HL-60 (cell line): ENCODE data around the gene CIB4.

Experiments
- DNase-seq, 2 experiments: peaks; one replicate each; pipeline ENCODE4 v3.0.0-alpha.2; 2010 to 2020; ENCODE audit warnings: low read depth in 1 of 2, low spot score in 1 of 2
- H3K27ac ChIP-seq: fragments of 250-450 bp; sonication (Bioruptor Pico); replicated peaks from 2 replicates; pipeline ENCODE4 v1.5.1; 2020; ENCODE audit warnings: mild to moderate bottlenecking, moderate library complexity
- H3K27me3 ChIP-seq: fragments of 250-450 bp; sonication (Bioruptor Pico); 2 replicates; pipeline ENCODE4 v1.5.1; 2021; ENCODE audit warnings: mild to moderate bottlenecking, moderate library complexity; ENCODE audit not compliant: insufficient read depth, poor library complexity, severe bottlenecking
- H3K4me3 ChIP-seq: replicated peaks from 2 replicates; pipeline ENCODE4 v1.5.1; 2011; ENCODE audit warnings: mild to moderate bottlenecking, control low read depth, low read length; ENCODE audit not compliant: insufficient read depth
- CTCF ChIP-seq: IDR thresholded peaks from one replicate; pipeline ENCODE4 v1.5.1; 2011; ENCODE audit warnings: low read length, control low read depth, inconsistent platforms; ENCODE audit not compliant: insufficient read depth
- GABPA ChIP-seq: IDR thresholded peaks from 2 replicates; pipeline ENCODE4 v1.6.1; 2012; ENCODE audit warnings: low read depth
- POLR2AphosphoS5 ChIP-seq: IDR thresholded peaks from 2 replicates; pipeline ENCODE4 v1.6.1; 2012; ENCODE audit warnings: low read depth
- SPI1 ChIP-seq: IDR thresholded peaks from 2 replicates; pipeline ENCODE4 v1.6.1; 2012; ENCODE audit warnings: low read depth, mild to moderate bottlenecking, borderline replicate concordance
- TF ChIP-seq, protein P1 (sequence below): IDR thresholded peaks from 2 replicates; pipeline ENCODE4 v1.6.1; 2012; ENCODE audit warnings: low read depth; ENCODE audit not compliant: insufficient replicate concordance

The CIB4 gene

DNA sequence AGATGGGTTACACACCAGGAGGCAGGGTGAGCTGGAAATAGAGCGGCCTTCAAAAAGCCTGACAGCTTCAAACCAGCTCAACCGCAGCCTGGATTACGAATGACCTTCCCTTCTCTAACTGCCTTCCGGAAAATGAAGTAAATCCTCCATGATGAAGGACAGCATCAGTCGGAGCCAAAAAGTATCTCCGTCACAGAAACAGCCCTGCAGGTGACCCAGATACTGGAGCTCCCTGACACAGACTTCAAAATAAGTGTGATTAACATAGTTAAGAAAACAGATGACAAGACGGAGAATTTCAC is 10.3 kb upstream of the CIB4 start:
- Histone ChIP-seq H3K27me3 (peaks cover 9% of the 10 kb centered on the region), H3K4me3 (no peak overlapping the region), H3K27ac (no peak overlapping the region)
- TF ChIP-seq GABPA (no peak), SPI1 (no peak), POLR2AphosphoS5 (no peak), CTCF (no peak)
- TF ChIP-seq, protein P1, sequence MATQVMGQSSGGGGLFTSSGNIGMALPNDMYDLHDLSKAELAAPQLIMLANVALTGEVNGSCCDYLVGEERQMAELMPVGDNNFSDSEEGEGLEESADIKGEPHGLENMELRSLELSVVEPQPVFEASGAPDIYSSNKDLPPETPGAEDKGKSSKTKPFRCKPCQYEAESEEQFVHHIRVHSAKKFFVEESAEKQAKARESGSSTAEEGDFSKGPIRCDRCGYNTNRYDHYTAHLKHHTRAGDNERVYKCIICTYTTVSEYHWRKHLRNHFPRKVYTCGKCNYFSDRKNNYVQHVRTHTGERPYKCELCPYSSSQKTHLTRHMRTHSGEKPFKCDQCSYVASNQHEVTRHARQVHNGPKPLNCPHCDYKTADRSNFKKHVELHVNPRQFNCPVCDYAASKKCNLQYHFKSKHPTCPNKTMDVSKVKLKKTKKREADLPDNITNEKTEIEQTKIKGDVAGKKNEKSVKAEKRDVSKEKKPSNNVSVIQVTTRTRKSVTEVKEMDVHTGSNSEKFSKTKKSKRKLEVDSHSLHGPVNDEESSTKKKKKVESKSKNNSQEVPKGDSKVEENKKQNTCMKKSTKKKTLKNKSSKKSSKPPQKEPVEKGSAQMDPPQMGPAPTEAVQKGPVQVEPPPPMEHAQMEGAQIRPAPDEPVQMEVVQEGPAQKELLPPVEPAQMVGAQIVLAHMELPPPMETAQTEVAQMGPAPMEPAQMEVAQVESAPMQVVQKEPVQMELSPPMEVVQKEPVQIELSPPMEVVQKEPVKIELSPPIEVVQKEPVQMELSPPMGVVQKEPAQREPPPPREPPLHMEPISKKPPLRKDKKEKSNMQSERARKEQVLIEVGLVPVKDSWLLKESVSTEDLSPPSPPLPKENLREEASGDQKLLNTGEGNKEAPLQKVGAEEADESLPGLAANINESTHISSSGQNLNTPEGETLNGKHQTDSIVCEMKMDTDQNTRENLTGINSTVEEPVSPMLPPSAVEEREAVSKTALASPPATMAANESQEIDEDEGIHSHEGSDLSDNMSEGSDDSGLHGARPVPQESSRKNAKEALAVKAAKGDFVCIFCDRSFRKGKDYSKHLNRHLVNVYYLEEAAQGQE = no peak
- no peak for DNase-seq

DNA sequence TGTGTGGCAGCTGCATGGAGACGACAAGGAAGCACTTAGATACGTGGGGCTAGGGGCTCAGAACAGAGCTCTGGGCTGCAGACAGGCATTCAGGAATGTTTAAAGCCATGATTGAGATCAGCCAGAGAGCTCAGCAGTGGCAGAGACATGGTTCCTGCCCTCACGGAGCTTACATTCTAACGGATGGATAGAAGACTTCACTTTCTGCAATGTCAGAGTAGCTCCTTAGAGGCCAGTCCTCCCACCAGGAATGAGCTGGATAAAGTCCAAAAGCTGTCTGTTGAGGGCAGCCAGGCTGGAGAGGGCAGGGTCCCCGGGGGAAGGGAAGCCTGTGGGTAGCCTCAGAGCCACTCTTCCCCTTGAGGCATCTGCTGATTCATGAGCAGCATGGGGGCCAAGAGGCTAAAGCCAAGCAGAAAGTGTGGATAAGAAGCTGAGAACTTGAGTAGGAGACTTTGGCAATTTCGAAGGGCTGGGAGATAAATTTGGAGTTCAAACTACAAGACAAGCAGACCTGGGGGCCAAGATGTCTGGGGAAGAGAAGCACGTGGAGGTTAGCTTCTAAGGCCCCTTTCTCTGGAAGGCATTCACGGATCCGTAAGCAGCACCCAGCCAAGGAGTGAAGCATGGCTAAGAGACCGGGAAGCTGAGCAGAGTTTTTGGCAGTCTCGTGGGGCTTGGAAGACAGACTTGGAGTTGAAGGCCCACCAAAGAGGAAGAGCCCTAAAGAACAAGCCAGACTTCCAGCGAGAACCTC is 9.7 kb upstream of the CIB4 start:
- TF ChIP-seq, protein P1 = no peak
- TF ChIP-seq CTCF = no peak
- no peak for TF ChIP-seq SPI1
- no peak for TF ChIP-seq GABPA
- TF ChIP-seq POLR2AphosphoS5 = no peak
- H3K27ac ChIP-seq = no peak overlapping the region
- DNase-seq = no peak

DNA sequence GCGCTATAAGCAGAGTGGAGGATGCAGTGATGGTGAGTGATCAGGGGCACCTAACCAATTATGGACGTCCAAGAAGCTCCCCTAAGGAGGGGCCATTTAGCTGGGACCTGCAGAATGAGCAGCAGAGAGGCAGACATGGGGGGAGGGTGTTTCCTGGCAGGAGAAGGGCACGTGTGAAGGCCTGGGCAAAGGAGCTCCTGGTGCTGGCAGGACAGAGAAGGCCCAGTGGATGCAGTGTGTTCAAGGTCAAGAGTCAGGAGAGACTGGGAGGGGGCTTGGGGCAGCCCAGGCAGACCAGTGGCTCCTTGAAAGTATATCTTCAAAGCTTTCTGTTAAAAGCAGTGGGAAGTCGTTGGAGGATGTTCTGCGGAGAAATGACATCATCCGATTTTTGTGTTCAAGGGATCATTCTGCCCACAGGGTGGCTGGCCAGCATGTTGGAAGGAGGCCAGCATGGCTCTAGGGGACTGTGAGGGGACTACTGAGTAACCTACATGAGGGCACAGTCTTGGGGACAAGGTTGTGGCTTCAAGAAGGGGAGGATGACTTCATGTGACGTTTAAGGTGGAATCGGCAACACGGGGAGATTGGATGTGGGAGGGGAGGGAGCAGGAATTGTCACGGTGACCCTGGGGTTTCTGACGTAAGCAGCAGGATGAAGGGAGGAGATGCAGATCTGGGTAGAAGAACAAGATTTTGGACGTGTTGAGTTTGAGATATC is 9.0 kb upstream of the CIB4 start:
- Histone ChIP-seq H3K4me3 (no peak overlapping the region), H3K27me3 (peaks cover 14% of the 10 kb centered on the region), H3K27ac (no peak overlapping the region)
- TF ChIP-seq POLR2AphosphoS5 (no peak), GABPA (no peak), SPI1 (no peak), CTCF (no peak)
- TF ChIP-seq, protein P1 = no peak
- no peak for DNase-seq

More for the DNA sequence above, 9.7 kb upstream of the CIB4 start:
- Histone ChIP-seq H3K4me3 (no peak overlapping the region), H3K27me3 (peaks cover 9% of the 10 kb centered on the region)
